ENCODE results near the gene C1S. TPM values are rescaled to one million over a fixed set of nuclear protein-coding genes. Genes with fewer than 3 reads are reported as not detected.

The C1S gene
- total RNA-seq, 1 donor from 2014 or later: 116 TPM

DNA sequence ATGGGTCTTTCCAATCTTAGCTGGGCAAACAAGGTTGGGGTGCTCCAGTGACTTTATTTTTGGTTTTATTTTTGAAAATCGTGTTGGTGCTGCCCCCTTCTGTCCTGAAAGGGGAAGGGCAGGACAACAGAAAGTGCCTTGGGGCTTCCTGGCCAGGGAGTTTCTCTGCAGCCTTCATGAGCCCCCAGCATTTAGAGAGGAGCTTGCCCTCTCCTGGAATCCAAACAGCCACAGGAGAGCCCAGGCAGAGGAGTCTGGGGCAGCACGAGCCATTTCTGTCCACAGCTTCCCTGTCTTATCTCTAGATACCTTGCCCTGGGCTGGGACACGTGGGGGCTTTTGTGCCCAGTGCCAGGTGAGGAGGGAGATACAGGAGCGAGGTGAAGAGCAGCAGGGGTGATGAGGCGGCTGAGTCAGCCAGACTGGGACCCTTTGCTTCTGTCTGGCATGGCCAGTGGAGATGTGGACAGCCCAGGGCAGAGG, 52.9 kb downstream of the C1S start:
- DNase-seq: no peak
- ATAC-seq: no peak
- intact Hi-C loops (cut with micrococcal nuclease): loop anchor here (10.0 kb wide), 1 partner anchor 49 kb away; the partner anchor contains the start of gene C1S

DNA sequence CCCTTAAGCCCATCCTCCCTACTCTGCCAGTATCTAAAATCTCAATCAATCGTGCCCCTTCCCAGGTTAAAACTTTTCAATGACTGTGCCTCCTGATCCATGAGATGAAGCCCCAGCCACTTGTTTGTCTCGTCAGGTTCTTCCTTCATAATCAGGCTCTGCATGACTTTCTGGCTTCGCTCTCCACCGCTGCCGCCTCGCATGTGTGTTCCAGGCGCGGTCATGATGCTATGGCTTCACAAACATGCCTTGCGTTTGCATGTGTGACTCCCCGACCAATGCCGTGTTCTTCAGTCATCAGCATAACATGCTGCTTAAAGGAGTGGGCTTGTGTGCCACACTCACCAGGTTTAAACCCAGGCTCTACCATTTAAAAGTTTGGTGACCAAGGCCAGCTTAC, 53.5 kb downstream of the C1S start:
- no peak for ATAC-seq
- intact Hi-C loops (cut with micrococcal nuclease): loop anchor here (10.0 kb wide), 1 partner anchor 49 kb away; the partner anchor contains the start of gene C1S

DNA sequence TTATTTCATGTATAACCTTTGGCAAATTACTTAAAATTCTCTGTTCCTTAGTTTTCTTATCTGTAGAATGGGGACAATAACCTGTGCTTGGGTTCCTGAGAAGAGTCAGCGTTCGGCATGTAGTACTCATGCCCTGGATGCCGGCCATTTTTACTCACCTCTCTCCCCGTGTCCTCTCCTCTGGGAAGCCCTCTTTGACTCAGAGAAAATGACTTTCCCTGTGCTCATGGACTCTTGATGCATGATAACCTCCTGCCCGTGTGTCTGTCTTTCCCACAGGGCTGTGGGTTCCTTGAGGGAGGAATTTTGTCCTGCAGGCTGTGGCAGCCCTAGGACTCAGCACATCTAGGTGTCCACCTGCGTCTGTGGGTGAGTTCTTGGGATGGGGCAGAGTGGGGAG, 54.3 kb downstream of the C1S start:
- DNase-seq: no peak
- ATAC-seq: no peak
- intact Hi-C loops (cut with micrococcal nuclease): loop anchor here (10.0 kb wide), 1 partner anchor 50 kb away; the partner anchor contains the start of gene C1S

More for the DNA sequence above, 53.5 kb downstream of the C1S start:
- no peak for DNase-seq

GRCh38 chr12:7116196-7116595, 55.7 kb downstream of the C1S start:
- DNase-seq (no peak), ATAC-seq (no peak)
- intact Hi-C loops (cut with micrococcal nuclease): loop anchor here (10.0 kb wide), 1 partner anchor 51 kb away; the partner anchor contains the start of gene C1S

- intact Hi-C loops (cut with micrococcal nuclease): loop anchor here (10.0 kb wide), 1 partner anchor 52 kb away; the partner anchor contains the start of gene C1S
Measured at GRCh38 chr12:7116916-7117315, 56.4 kb downstream of the C1S start.

GRCh38 chr12:7117670-7118069, 57.2 kb downstream of the C1S start:
- intact Hi-C loops (cut with micrococcal nuclease): loop anchor here (10.0 kb wide), 1 partner anchor 53 kb away; the partner anchor contains the start of gene C1S
- DNase-seq (no peak), ATAC-seq (no peak)

More at GRCh38 chr12:7116916-7117315, 56.4 kb downstream of the C1S start:
- ATAC-seq (no peak), DNase-seq (no peak)

DNA sequence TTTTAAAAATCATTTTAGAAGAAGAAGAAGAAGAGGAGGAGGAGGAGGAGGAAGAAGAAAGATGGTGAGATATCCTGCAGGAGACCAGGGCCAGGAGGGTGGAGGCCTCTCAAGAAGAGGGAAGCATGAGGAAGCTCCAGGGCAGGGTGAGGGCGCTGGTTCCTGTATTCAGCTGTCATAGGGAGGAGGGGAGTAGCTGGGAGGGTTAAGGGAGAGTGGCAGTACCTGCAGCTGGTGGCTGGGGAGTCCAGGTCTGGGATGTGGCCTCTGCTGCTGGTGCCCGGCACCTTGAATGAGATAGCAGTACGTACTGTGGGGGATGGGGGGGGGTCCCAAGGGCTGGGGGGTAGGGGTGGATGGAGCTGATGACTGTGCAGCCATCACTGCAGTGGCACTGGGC, 58.4 kb downstream of the C1S start:
- ATAC-seq (no peak), DNase-seq (no peak)
- intact Hi-C loops (cut with micrococcal nuclease): loop anchor here (10.0 kb wide), 1 partner anchor 54 kb away; the partner anchor contains the start of gene C1S

DNA sequence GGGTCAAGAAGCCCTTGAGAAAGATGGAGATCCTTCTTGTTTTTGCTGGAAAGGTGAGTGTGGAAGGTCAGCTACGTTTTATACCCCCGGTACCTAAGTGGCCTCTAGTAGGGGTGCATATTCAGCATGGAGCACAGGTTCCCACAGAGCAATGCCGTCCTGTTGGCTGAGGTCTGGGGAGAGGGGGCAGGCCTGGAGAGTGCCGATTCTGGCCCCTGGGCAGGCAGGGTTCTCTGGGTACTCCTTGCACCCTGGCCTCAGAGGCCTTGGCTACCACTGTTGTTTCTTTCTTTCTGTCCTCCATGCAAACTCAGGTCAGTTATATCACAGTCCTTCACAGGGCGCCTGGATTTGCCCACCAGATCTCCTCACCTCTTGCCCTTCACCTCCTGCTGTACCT, 59.6 kb downstream of the C1S start:
- ATAC-seq: no peak
- no peak for DNase-seq

More for the DNA sequence above, 59.6 kb downstream of the C1S start:
- intact Hi-C loops (cut with micrococcal nuclease): no loop called here

Other genes starting within 250 kb of the C1S start
- 5.3 TPM for gene GPR162, start 238.9 kb upstream of the C1S start, total RNA-seq
- 11.5 TPM for gene P3H3, start 232.3 kb upstream of the C1S start, total RNA-seq
- gene GNB3, start 219.8 kb upstream of the C1S start, total RNA-seq: 5.4 TPM
- gene CDCA3, start 209.4 kb upstream of the C1S start, total RNA-seq: 0.32 TPM
- gene USP5, start 208.6 kb upstream of the C1S start, total RNA-seq: 66.2 TPM
- 855 TPM for gene TPI1, start 193.2 kb upstream of the C1S start, total RNA-seq
- gene SPSB2, start 187.4 kb upstream of the C1S start, total RNA-seq: 2.2 TPM
- 7.7 TPM for gene LRRC23, start 155.9 kb upstream of the C1S start, total RNA-seq
- 12.0 TPM for gene ENO2, start 146.1 kb upstream of the C1S start, total RNA-seq
- 83.1 TPM for gene ATN1, start 132.8 kb upstream of the C1S start, total RNA-seq
- not detected for gene RNU7-1, start 116.9 kb upstream of the C1S start, total RNA-seq
- 238 TPM for gene C12orf57, start 116.7 kb upstream of the C1S start, total RNA-seq
- 6.0 TPM for gene PTPN6, start 109.4 kb upstream of the C1S start, total RNA-seq
- 150 TPM for gene PHB2, start 90.1 kb upstream of the C1S start, total RNA-seq
- gene EMG1, start 89.8 kb upstream of the C1S start, total RNA-seq: 39.4 TPM
- gene LPCAT3, start 42.2 kb upstream of the C1S start, total RNA-seq: 55.9 TPM
- gene C1R, start 31.7 kb downstream of the C1S start, total RNA-seq: 142 TPM
- gene C1RL, start 48.5 kb downstream of the C1S start, total RNA-seq: 10.9 TPM
- 0.89 TPM for gene RBP5, start 68.2 kb downstream of the C1S start, total RNA-seq
- 6.4 TPM for gene CLSTN3, start 69.7 kb downstream of the C1S start, total RNA-seq
- gene PEX5, start 129.0 kb downstream of the C1S start, total RNA-seq: 37.1 TPM
- gene ACSM4, start 243.4 kb downstream of the C1S start, total RNA-seq: not detected